SK-N-SH (cell line): Measurements from ENCODE around the gene MLC1.

ENCODE experiments used
- CHD2 ChIP-seq: fragments of 150-350 bp; IDR thresholded peaks from 2 replicates; pipeline ENCODE4 v1.6.1; 2018; ENCODE audit warnings: low read length; ENCODE audit not compliant: partially characterized antibody
- CTCF ChIP-seq: fragments of 200-600 bp; sonication (generic); IDR thresholded peaks from 2 replicates; pipeline ENCODE4 v1.6.1; 2017; ENCODE audit warnings: antibody characterized with exemption, mild to moderate bottlenecking, moderate library complexity
- FOXJ3 ChIP-seq: sonication (generic); formaldehyde crosslinking; IDR thresholded peaks from 2 replicates; pipeline ENCODE4 v1.5.1; 2020; ENCODE audit warnings: mild to moderate bottlenecking, missing genetic modification reagents
- GABPA ChIP-seq: IDR thresholded peaks from 2 replicates; pipeline ENCODE4 v1.4.0; 2012; ENCODE audit warnings: low read depth, mild to moderate bottlenecking
- IRF3 ChIP-seq: fragments of 150-350 bp; IDR thresholded peaks from 2 replicates; pipeline ENCODE4 v1.6.1; 2016; ENCODE audit warnings: mild to moderate bottlenecking, low read depth, low read length
- MAX ChIP-seq: IDR thresholded peaks from 2 replicates; pipeline ENCODE4 v1.4.0; 2012; ENCODE audit warnings: low read depth
- REST ChIP-seq: IDR thresholded peaks from 2 replicates; pipeline ENCODE4 v1.6.1; 2012; ENCODE audit warnings: mild to moderate bottlenecking, low read depth, low read length, moderate library complexity
- RFX5 ChIP-seq: IDR thresholded peaks from 2 replicates; pipeline ENCODE4 v1.6.1; 2012; ENCODE audit warnings: mild to moderate bottlenecking, improper control_type of control experiment, low read length
- YY1 ChIP-seq: IDR thresholded peaks from 2 replicates; pipeline ENCODE4 v1.4.0; 2012; ENCODE audit warnings: low read depth, mild to moderate bottlenecking
- ZBTB33 ChIP-seq: IDR thresholded peaks from 2 replicates; pipeline ENCODE4 v1.4.0; 2012; ENCODE audit warnings: low read depth, borderline replicate concordance

- no peak for TF ChIP-seq CTCF
- no peak for TF ChIP-seq REST
- no peak for TF ChIP-seq FOXJ3
- no peak for TF ChIP-seq IRF3
- TF ChIP-seq CHD2: no peak
- TF ChIP-seq RFX5: no peak
- no peak for TF ChIP-seq MAX
- no peak for TF ChIP-seq ZBTB33
- no peak for TF ChIP-seq YY1
- TF ChIP-seq GABPA: no peak
Observed at GRCh38 chr22:50125029-50125428, 39.8 kb upstream of the MLC1 start.
